Prostate gland (tissue), 2 donors: Measurements from ENCODE around the gene POLR3GL. TPM values are rescaled to one million over a fixed set of nuclear protein-coding genes. Genes with fewer than 3 reads are reported as not detected.

Experiments used
- DNase-seq: peaks from one replicate; pipeline ENCODE4 v3.0.0-alpha.2; 2019; ENCODE audit warnings: low spot score
- H3K27ac ChIP-seq, 2 donors: fragments of 200-600 bp; sonication (generic); 2 replicates each; pipeline ENCODE4 v1.5.1; 2017 to 2019
- H3K27me3 ChIP-seq: fragments of 200-600 bp; sonication (generic); replicated peaks from 2 replicates; pipeline ENCODE4 v1.5.1; 2019; ENCODE audit not compliant: insufficient read depth
- H3K36me3 ChIP-seq, 2 donors: fragments of 200-600 bp; sonication (generic); 1 replicate in 1 of 2; 2 replicates in 1 of 2; pipeline versions ENCODE4 v1.5.1 to v1.8.1; 2017 to 2019
- H3K4me1 ChIP-seq: fragments of 200-600 bp; sonication (generic); replicated peaks from 2 replicates; pipeline ENCODE4 v1.5.1; 2019
- H3K4me3 ChIP-seq, 2 donors: fragments of 200-600 bp; sonication (generic); 2 replicates each; pipeline ENCODE4 v1.5.1; 2017 to 2019
- H3K9me3 ChIP-seq: fragments of 200-600 bp; sonication (generic); 2 replicates; pipeline ENCODE4 v1.5.1; 2017
- POLR2A ChIP-seq: fragments of 450-650 bp; IDR thresholded peaks from one replicate; pipeline ENCODE4 v1.6.1; 2016; ENCODE audit warnings: antibody characterized with exemption, mild to moderate bottlenecking
- POLR2AphosphoS5 ChIP-seq: sonication (generic); formaldehyde crosslinking; IDR thresholded peaks from one replicate; pipeline ENCODE4 v1.6.1; 2017; ENCODE audit warnings: antibody characterized with exemption
- WGBS: methylation state at CpG from one replicate; pipeline ENCODE4 v1.1.5; 2018; 5-methylcytosine and 5-hydroxymethylcytosine counted together
- intact Hi-C: fragments of 100-400 bp; cut with DNase I; formaldehyde crosslinking; loops from one replicate; pipeline ENCODE4 v1.14.2; 2022
- total RNA-seq, 2 donors: library from RNA; depleted of rRNA; stranded (reverse); fragments of >200 nt; gene quantifications; one replicate each; pipeline ENCODE4 v1.1.0, GENCODE V29; 2016
- TF ChIP-seq, protein P1 (sequence below), 4 experiments: fragments of 200-600 bp in 2 of 4; fragments of 450-650 bp in 2 of 4; sonication (generic) in 2 of 4; IDR thresholded peaks; 1 replicate in 3 of 4; 2 replicates in 1 of 4; pipeline ENCODE4 v1.5.1; 2016 to 2019; ENCODE audit warnings: antibody characterized with exemption in 4 of 4, mild to moderate bottlenecking in 2 of 4, moderate library complexity in 2 of 4

Gene POLR3GL
- total RNA-seq, 2 donors from 2014 or later = 20.3 to 23.2 TPM

DNA sequence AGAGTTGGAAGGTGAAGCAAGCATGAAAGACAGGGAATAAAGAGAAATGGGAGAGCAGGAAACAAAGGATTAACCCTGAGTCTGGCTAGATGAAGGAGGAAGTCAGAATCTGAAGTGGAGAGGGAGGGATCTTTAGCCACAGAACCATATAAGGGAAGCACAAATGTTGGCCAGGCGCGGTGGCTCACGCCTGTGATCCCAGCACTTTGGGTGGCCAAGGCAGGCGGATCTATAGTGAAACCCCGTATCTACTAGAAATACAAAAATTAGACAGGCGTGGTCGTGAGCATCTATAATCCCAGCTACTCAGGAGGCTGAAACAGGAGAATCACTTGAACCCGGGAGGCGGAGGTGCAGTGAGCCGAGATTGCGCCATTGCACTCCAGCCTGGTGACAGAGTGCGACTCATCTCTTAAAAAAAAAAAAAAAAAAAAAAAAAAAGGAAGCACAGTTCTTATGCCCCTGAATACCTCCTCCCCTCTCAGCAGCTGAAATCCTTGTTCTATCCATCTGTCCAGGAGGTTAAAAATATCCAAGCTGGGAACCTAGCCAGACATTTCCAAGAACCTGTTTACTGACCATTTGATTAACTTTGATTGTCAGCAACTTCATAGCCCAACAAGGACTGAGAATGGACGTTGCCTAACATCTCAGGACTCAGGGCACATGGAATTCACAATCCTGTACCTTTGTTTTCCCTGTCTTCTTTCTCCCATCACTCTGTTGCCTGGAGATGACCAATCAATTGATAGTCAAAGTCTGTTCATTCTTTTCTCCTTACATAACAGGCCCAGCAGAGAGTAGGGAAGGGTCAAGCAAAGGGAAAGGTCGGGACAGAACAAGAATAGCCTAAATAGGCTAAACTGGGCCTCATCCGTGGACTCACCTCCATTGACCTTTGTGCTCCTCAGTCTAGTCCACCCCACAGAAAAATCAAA, 21.3 kb downstream of the POLR3GL start:
- H3K4me1 ChIP-seq = no peaks in the 10 kb centered on the region

DNA sequence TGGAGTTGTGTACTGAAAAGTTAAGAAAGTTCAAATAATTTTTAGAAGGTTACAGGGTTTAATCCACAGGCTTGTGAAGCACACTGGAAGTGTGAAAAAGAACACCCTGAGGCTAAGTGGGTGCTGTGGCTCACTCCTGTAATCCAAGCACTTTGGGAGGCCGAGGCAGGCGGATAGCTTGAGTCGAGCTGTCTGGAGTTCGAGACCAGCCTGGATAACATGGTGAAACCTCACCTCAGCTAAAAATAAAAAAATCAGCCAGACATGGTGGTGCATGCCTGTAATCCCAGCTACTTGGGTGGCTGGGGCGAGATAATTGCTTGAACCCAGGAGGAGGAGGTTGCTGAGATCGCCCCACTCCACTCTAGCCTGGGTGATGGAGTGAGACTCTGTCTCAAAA, 22.1 kb downstream of the POLR3GL start:
- H3K4me3 ChIP-seq = no peak overlapping the region
- TF ChIP-seq POLR2AphosphoS5 = no peak
- TF ChIP-seq POLR2A = no peak
- TF ChIP-seq, protein P1, sequence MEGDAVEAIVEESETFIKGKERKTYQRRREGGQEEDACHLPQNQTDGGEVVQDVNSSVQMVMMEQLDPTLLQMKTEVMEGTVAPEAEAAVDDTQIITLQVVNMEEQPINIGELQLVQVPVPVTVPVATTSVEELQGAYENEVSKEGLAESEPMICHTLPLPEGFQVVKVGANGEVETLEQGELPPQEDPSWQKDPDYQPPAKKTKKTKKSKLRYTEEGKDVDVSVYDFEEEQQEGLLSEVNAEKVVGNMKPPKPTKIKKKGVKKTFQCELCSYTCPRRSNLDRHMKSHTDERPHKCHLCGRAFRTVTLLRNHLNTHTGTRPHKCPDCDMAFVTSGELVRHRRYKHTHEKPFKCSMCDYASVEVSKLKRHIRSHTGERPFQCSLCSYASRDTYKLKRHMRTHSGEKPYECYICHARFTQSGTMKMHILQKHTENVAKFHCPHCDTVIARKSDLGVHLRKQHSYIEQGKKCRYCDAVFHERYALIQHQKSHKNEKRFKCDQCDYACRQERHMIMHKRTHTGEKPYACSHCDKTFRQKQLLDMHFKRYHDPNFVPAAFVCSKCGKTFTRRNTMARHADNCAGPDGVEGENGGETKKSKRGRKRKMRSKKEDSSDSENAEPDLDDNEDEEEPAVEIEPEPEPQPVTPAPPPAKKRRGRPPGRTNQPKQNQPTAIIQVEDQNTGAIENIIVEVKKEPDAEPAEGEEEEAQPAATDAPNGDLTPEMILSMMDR (IDR thresholded peaks at IDR 0.05) = no peak
- H3K36me3 ChIP-seq = no peaks in the 10 kb centered on the region
- WGBS = 94% methylated on average over 6 of the region's 6 CpGs
- H3K27ac ChIP-seq = peak overlapping the region; percentile 52 to 68
- H3K4me1 ChIP-seq = no peaks in the 10 kb centered on the region
- no peaks in the 10 kb centered on the region for H3K27me3 ChIP-seq
- H3K9me3 ChIP-seq = no peaks in the 10 kb centered on the region
- DNase-seq = no peak
- intact Hi-C loops = no loop called here

More for the DNA sequence above, 21.3 kb downstream of the POLR3GL start:
- WGBS = 64% methylated on average over 15 of the region's 15 CpGs
- Histone ChIP-seq H3K27ac (peak overlapping the region; percentile 68 to 70), H3K4me3 (no peak overlapping the region), H3K9me3 (no peaks in the 10 kb centered on the region), H3K36me3 (no peaks in the 10 kb centered on the region), H3K27me3 (no peaks in the 10 kb centered on the region)
- intact Hi-C loops = no loop called here
- TF ChIP-seq POLR2A (no peak), POLR2AphosphoS5 (peak; percentile 37)
- DNase-seq = no peak

DNA sequence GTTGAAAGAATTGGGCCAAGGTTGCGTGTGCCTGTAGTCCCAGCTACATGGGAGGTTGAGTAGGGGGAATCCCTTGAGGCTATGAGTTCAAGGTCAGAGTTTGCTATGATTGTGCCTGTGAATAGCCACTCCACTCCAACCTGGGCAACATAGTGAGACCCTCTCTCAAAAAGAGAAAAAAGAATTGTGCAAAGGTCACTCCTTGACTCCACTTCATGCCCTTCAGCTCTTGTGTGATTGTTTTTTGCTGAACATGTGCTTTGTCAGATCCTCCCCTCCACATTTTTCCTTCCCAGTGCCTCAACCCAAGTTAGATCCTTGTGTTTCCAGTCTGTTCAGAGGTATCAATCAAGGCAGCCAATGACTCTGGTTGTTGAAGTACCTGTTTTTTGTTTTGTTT, 23.4 kb downstream of the POLR3GL start:
- Histone ChIP-seq H3K27ac (no peak overlapping the region), H3K9me3 (no peaks in the 10 kb centered on the region), H3K4me1 (no peaks in the 10 kb centered on the region), H3K36me3 (peaks cover 0 to 2% of the 10 kb centered on the region in 2 donors), H3K27me3 (no peaks in the 10 kb centered on the region), H3K4me3 (no peak overlapping the region)
- 100% methylated on average over 1 of the region's 1 CpG for WGBS
- TF ChIP-seq POLR2A (no peak), POLR2AphosphoS5 (no peak)
- TF ChIP-seq, protein P1 (IDR thresholded peaks at IDR 0.05) = no peak
- no peak for DNase-seq
- intact Hi-C loops = no loop called here

DNA sequence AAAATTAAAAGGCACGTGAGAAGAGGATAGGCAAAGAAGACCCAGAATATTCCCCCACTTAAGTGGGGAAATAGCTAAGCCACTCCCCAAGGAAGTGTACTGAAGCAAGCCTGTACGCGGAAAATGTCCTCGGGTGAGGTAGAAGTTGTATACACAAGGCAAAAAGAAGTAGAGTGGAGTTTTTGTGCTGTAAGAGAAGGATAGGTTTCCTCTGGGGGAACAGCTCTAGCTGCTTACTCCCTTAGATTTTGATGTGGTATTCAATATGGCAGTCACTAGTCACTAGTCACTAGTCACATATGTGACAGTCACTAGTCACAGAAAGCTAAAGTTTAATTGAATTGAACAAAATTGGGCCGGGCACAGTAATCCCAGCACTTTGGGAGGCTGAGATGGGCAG, 24.3 kb downstream of the POLR3GL start:
- Histone ChIP-seq H3K27me3 (no peaks in the 10 kb centered on the region), H3K27ac (no peak overlapping the region), H3K36me3 (peaks cover 4 to 10% of the 10 kb centered on the region in 2 donors), H3K4me1 (no peaks in the 10 kb centered on the region), H3K9me3 (no peaks in the 10 kb centered on the region), H3K4me3 (no peak overlapping the region)
- TF ChIP-seq POLR2A (no peak), POLR2AphosphoS5 (no peak)
- TF ChIP-seq, protein P1 (IDR thresholded peaks at IDR 0.05) = no peak
- 68% methylated on average over 5 of the region's 5 CpGs for WGBS
- no peak for DNase-seq
- intact Hi-C loops = no loop called here

DNA sequence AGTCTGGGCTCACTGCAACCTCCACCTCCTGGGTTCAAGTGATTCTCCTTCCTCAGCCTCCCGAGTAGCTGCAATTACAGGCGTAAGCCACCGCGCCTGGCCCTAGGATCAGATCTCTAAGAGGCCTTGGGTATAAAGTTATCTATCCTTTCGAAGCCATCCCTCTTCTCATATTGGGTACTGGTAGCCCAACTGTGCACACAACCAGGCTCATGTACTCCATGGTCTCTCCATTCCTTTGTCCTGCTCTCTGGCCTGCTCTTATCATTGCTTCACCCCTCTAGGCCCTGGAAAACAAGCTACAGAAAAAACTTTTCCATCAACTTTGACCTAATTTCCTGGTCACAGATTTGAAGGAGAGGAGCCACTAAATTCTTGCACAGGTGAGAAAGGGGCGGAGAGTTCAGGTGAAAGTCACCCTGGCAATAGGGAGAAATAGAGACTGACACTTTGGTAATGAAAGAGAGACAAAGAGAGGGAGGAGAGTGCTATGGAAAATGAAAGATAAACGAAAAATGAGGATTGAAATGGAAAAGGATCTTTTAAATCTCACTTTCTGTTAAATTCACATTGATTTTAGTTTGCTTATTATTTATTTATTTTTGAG, 25.9 kb downstream of the POLR3GL start:
- peaks cover 18 to 25% of the 10 kb centered on the region in 2 donors for H3K36me3 ChIP-seq
- 83% methylated on average over 7 of the region's 7 CpGs for WGBS
- H3K9me3 ChIP-seq = no peaks in the 10 kb centered on the region
- no peaks in the 10 kb centered on the region for H3K27me3 ChIP-seq
- TF ChIP-seq, protein P1 (IDR thresholded peaks at IDR 0.05) = no peak
- TF ChIP-seq POLR2A (no peak), POLR2AphosphoS5 (no peak)
- DNase-seq = no peak
- no peaks in the 10 kb centered on the region for H3K4me1 ChIP-seq
- intact Hi-C loops = no loop called here
- H3K27ac ChIP-seq = peak overlapping the region; percentile 32 to 97
- no peak overlapping the region for H3K4me3 ChIP-seq
